ENCODE results near the gene APCDD1.

Gene APCDD1

DNA sequence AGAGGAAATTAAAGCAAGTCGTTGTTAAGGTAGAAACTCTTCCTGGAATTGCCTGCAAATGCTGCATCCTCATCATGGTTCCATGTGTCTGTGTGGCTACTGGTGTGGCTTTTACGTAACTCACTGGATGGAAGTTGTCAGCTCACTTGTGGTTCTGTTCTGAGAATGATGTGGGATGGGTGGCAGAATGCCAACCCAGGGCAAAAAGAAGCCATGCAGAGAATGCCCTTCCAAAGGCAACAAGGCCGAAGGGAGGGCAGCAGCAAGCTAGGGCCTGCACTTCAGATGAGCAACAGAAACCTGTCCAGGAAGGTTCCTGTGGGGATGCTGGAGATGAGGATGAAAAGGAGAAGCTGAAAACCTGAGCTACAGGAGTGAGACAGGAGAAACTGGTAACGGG, 61.0 kb downstream of the APCDD1 start:
- TF ChIP-seq, protein P1, sequence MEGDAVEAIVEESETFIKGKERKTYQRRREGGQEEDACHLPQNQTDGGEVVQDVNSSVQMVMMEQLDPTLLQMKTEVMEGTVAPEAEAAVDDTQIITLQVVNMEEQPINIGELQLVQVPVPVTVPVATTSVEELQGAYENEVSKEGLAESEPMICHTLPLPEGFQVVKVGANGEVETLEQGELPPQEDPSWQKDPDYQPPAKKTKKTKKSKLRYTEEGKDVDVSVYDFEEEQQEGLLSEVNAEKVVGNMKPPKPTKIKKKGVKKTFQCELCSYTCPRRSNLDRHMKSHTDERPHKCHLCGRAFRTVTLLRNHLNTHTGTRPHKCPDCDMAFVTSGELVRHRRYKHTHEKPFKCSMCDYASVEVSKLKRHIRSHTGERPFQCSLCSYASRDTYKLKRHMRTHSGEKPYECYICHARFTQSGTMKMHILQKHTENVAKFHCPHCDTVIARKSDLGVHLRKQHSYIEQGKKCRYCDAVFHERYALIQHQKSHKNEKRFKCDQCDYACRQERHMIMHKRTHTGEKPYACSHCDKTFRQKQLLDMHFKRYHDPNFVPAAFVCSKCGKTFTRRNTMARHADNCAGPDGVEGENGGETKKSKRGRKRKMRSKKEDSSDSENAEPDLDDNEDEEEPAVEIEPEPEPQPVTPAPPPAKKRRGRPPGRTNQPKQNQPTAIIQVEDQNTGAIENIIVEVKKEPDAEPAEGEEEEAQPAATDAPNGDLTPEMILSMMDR (conservative IDR thresholded peaks at IDR 0.05; ENCODE audit: low read depth, low read length), result no peak
- no peak overlapping the region for H3K4me3 ChIP-seq (ENCODE audit: low read depth, low read length)
- DNase-seq (ENCODE audit: low read depth), result no peak

DNA sequence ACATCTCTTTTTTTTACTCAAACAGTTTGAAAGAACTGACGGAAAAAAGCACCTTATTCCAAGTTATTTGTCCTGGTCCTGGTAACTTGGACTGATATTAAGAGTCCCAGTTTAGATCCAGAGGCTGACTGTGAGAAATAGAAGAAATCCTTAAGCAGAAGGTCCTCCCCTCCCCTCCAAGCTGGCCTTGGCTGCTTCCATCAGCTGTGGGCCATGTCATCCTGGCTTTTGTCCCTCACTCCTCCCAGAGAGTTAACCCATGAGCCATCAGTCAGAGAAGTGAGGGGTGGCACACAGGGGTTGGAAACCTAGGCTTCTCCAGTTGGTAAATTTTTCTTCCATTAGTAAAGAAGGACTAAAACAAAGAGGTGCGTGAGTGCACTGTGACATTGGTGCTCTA, 61.6 kb downstream of the APCDD1 start:
- H3K4me3 ChIP-seq (ENCODE audit: low read depth, low read length), result no peak overlapping the region
- TF ChIP-seq, protein P1 (conservative IDR thresholded peaks at IDR 0.05; ENCODE audit: low read depth, low read length), result no peak
- DNase-seq (ENCODE audit: low read depth), result no peak

DNA sequence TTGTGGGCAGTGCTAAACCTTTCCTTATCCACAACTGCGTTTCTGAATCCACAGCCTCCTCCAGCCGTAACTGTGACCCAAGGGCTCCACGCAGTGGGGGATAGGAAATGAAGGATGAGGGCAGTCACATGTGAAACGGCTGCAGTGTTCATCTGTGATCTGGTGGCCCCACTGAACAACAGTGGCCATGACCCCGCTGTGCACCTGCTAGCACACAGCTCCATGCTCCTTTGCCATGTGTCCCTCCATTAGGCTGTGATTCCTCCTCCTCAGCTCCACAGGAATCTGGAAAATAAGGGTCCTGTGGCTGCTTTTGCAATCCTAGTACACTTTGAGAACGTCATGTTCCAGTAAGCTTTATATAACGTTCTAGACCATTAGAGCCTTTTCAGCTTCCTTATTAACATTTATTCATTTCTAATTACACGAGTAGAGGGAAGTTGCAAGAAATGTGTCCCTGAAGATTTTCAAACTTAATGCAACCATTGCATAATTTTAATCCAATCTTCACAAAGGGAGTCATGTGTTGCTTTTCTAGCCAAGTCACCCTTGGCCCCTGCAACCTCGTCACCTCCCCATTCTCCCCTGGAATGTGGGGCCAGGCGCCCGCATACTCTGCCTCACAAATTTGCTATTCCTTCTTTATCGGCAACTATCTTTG, 64.3 kb downstream of the APCDD1 start:
- no peak overlapping the region for H3K4me3 ChIP-seq (ENCODE audit: low read depth, low read length)
- TF ChIP-seq, protein P1 (conservative IDR thresholded peaks at IDR 0.05; ENCODE audit: low read depth, low read length), result peak; percentile 50
- peak; percentile 55 for DNase-seq (ENCODE audit: low read depth)

DNA sequence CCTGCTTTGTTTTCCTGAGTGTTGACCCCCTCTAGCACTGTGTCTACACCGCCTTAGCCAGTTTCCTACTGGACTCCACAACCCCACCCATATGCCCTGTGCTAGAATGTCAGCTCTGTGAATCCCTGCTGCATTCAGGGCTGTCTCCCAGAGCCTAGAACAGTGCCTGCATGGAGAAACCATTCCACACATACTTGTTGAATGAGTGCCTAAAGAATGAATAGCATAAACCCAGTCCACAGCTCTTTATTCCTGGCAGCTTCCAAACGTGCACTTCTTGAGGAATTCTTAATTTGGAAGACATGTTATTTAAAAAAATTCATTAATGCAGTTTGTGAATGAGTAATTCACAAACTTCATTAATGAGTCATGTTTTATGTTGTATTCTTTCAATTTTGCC, 64.9 kb downstream of the APCDD1 start:
- TF ChIP-seq, protein P1 (conservative IDR thresholded peaks at IDR 0.05; ENCODE audit: low read depth, low read length), result no peak
- no peak for DNase-seq (ENCODE audit: low read depth)
- H3K4me3 ChIP-seq (ENCODE audit: low read depth, low read length), result no peak overlapping the region

DNA sequence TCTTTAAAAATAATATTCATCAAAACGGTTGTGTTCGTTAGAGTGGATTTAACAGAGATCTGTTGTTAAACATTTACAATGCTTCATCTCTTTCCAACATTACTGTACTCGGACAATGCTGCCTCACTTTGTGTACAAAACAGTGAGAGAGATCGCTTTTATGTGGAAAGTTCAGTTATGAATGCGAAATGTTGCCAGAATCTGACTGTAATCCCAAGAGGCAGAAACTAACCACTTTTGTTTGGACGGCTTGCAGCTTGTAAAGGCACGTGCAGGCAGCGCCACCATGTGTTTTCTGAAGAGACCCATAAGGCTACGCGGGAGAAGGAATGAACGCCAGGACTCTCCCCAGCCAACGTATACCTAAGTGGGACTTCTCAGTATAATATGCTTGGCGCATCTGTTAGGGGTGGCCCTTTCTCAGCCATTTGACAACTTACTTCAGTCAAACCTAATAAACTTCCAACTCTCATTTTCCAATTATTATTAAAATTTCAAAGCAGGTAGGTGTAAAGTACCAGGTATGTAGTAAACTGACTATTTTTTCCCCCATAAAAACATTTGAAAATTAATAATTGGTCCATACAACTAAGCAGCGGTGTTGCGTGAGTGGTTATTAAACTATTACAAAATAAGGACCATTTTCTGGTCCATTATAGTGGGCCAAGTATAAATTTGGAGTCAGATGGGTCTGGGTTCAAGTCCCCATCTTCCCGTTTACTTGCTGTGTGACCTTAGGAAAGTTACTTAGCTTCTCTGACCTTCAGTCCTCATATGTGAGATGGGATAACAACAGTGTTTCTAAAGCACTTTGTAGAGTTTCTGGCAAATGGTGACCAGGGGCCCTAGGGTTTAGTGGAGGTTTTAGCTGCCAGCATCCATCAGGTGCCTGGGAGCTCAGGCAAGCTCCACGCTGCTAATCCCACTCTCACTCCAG, 65.8 kb downstream of the APCDD1 start:
- TF ChIP-seq, protein P1 (conservative IDR thresholded peaks at IDR 0.05; ENCODE audit: low read depth, low read length), result peak; percentile 88
- DNase-seq (ENCODE audit: low read depth), result peak; percentile 98
- no peak overlapping the region for H3K4me3 ChIP-seq (ENCODE audit: low read depth, low read length)

DNA sequence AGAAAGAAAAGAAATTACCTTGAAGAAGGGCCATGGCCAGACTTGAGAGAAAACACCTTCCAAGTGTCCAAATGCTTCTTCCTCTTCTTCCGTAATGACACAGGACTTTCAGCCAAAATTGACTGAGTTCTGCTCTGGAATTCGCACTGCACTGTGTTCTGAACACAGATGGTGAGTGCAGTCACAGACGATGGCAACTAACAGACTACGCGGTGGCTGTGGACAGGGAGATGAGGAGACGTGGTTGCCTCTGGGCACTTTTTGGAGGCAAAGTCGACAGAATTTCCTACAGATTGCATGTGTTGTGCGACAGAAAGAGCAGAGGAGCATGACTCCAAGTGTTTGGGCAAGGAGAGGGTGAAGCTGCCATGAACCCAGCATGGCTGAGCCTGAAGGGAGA, 67.1 kb downstream of the APCDD1 start:
- no peak overlapping the region for H3K4me3 ChIP-seq (ENCODE audit: low read depth, low read length)
- TF ChIP-seq, protein P1 (conservative IDR thresholded peaks at IDR 0.05; ENCODE audit: low read depth, low read length), result no peak
- DNase-seq (ENCODE audit: low read depth), result no peak

All from choroid plexus epithelial cell (primary cell).